A673 (cell line): ENCODE results near the gene PLPP1. TPM values are rescaled to one million over a fixed set of nuclear protein-coding genes. Genes with fewer than 3 reads are reported as not detected.

ENCODE experiments used
- Bru-seq: library from RNA; stranded (reverse); fragments of 400-500 nt; gene quantifications from one replicate; lab custom pipeline; 2021; lab: Mats Ljungman, UMichigan
- BruChase-seq, 2 experiments: library from RNA; stranded (reverse); fragments of 400-500 nt; gene quantifications; one replicate each; lab custom pipeline; 2021; lab: Mats Ljungman, UMichigan
- BruUV-seq: library from RNA; stranded (reverse); fragments of 400-500 nt; replicated peaks from 2 replicates; lab custom pipeline; 2021; lab: Mats Ljungman, UMichigan
- CTCF ChIA-PET: fragments of 300-600 bp; sonication (Branson Sonifier 250); formaldehyde crosslinking; loops from one replicate; lab custom pipeline; 2022; ENCODE audit warnings: antibody characterized with exemption; lab: Charles Lee
- POLR2A ChIA-PET: fragments of 300-600 bp; sonication (Branson Sonifier 250); formaldehyde crosslinking; loops from one replicate; lab custom pipeline; 2022; ENCODE audit warnings: antibody characterized with exemption; ENCODE audit not compliant: low non-redundant PET; lab: Charles Lee
- DNase-seq: peaks from one replicate; pipeline ENCODE4 v3.0.0-alpha.2; 2015; ENCODE audit warnings: low spot score
- H3K27ac ChIP-seq: fragments of 200-600 bp; sonication (generic); 2 replicates; pipeline ENCODE4 v1.5.1; 2016; ENCODE audit warnings: mixed run types, low read depth, mild to moderate bottlenecking, mixed read lengths, antibody characterized with exemption, low read length; ENCODE audit not compliant: poor library complexity, severe bottlenecking
- H3K27me3 ChIP-seq: fragments of 200-600 bp; sonication (generic); replicated peaks from 2 replicates; pipeline ENCODE4 v1.6.1; 2017; ENCODE audit warnings: mixed run types, low read depth, mild to moderate bottlenecking, mixed read lengths, antibody characterized with exemption, low read length; ENCODE audit not compliant: insufficient read depth, poor library complexity
- H3K36me3 ChIP-seq: fragments of 200-600 bp; sonication (generic); 2 replicates; pipeline ENCODE4 v1.6.1; 2016; ENCODE audit warnings: mixed run types, mild to moderate bottlenecking, mixed read lengths, antibody characterized with exemption, low read length; ENCODE audit not compliant: insufficient read depth, poor library complexity, severe bottlenecking
- H3K4me1 ChIP-seq: fragments of 200-600 bp; sonication (generic); 2 replicates; pipeline ENCODE4 v1.6.1; 2017; ENCODE audit warnings: mixed run types, mild to moderate bottlenecking, mixed read lengths, antibody characterized with exemption, low read length; ENCODE audit not compliant: insufficient read depth, poor library complexity, severe bottlenecking
- H3K4me3 ChIP-seq: fragments of 200-600 bp; sonication (generic); 2 replicates; pipeline ENCODE4 v1.5.1; 2016; ENCODE audit warnings: low read depth, mixed run types, mild to moderate bottlenecking, mixed read lengths, low read length; ENCODE audit not compliant: poor library complexity, severe bottlenecking
- H3K9me3 ChIP-seq: fragments of 200-600 bp; sonication (generic); 2 replicates; pipeline ENCODE4 v1.6.1; 2016; ENCODE audit warnings: mixed run types, low read depth, mild to moderate bottlenecking, mixed read lengths, antibody characterized with exemption, low read length; ENCODE audit not compliant: poor library complexity, severe bottlenecking
- EZH2 ChIP-seq: fragments of 200-600 bp; sonication (generic); IDR thresholded peaks from 2 replicates; pipeline ENCODE4 v1.6.1; 2017; ENCODE audit warnings: borderline replicate concordance, low read depth, mild to moderate bottlenecking, mixed read lengths, antibody characterized with exemption, low read length; ENCODE audit not compliant: poor library complexity, severe bottlenecking
- intact Hi-C: fragments of 100-400 bp; cut with micrococcal nuclease; formaldehyde crosslinking; loops from one replicate; pipeline ENCODE4 v1.10.0; 2022; ENCODE audit not compliant: unreplicated experiment
- long read RNA-seq: library from polyadenylated mRNA; stranded (forward); transcript quantifications from one replicate; pipeline ENCODE4 v2.0.0, GENCODE V29; 2022
- total RNA-seq: library from RNA; stranded (reverse); gene quantifications from 2 replicates; pipeline ENCODE4 v1.2.3, GENCODE V29; 2021
- TF ChIP-seq, protein P1 (sequence below): fragments of 300-800, 200-600 bp; sonication (generic); conservative IDR thresholded peaks from 2 replicates; pipeline ENCODE4 v1.5.1; 2017; ENCODE audit warnings: low read depth, mild to moderate bottlenecking, antibody characterized with exemption, low read length, moderate library complexity, mixed read lengths

Gene PLPP1
- total RNA-seq, result 6.7 and 10.5 TPM in 2 replicates
- percentile 62 among the genes with signal in this experiment for Bru-seq, nascent RNA
- BruChase-seq, experiment 1, labeled RNA remaining after a 2-hour chase, result percentile 57 among the genes with signal in this experiment
- BruChase-seq, experiment 2, labeled RNA remaining after a 6-hour chase, result percentile 58 among the genes with signal in this experiment
- long read RNA-seq, transcript PLPP1-202 (6 exons, 1,597 nt), result major isoform, 10 of 17 reads
- long read RNA-seq, partial matches to known transcripts, result 1 of 17 reads
- long read RNA-seq, other reads (novel, unspliced or antisense), result 5 of 17 reads

DNA sequence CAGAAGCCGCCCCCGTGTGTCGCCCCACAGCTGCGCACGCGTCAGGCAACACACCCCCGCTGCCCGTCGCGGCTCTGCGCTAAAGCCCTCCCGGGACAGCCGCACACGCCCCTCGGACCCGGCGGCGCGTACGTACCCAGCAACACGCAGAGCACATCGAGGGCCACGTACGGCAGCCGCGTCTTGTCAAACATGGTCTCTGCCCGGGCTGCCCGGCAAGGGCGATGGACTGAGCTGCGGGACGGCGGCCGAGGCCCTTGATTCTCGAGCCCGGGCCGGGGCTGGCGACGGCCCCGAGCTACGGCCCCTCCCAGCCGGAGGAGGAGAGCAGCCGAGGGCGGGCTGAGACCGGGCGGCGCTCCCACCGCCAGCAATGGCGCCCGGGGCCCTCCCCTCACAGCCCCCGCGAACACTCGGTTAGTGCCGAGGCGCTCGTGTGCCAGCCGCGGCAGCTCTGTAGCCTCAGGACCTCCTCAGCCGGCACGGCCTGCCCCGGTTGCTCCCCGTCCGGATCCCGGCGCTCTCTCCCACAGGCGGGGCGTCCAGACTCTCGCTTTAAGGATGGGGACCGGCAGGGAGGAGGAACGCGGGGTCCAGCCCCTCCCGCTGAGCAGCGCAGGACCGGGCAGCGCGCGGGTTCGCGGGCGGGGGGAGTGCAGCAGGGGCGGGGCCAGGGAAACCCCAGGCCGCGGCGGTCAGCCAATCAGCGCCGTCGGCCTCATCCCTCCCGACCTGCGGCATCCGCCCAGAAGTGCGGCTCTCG, at the start of gene PLPP1:
Gene PLPP1, minus strand, starts transcription at position 529 of the 763 bp plus-strand sequence. Its CDS starts 335 bp downstream, at position 194.
- intact Hi-C loops, result no loop called here
- Histone ChIP-seq H3K9me3 (no peaks in the 10 kb centered on the region), H3K36me3 (no peaks in the 10 kb centered on the region), H3K27me3 (no peaks in the 10 kb centered on the region), H3K4me1 (peaks cover 13% of the 10 kb centered on the region), H3K27ac (peak within 1 kb of the TSS; percentile 73), H3K4me3 (peak within 1 kb of the TSS; percentile 78)
- peak; percentile 84 for DNase-seq
- TF ChIP-seq, protein P1, sequence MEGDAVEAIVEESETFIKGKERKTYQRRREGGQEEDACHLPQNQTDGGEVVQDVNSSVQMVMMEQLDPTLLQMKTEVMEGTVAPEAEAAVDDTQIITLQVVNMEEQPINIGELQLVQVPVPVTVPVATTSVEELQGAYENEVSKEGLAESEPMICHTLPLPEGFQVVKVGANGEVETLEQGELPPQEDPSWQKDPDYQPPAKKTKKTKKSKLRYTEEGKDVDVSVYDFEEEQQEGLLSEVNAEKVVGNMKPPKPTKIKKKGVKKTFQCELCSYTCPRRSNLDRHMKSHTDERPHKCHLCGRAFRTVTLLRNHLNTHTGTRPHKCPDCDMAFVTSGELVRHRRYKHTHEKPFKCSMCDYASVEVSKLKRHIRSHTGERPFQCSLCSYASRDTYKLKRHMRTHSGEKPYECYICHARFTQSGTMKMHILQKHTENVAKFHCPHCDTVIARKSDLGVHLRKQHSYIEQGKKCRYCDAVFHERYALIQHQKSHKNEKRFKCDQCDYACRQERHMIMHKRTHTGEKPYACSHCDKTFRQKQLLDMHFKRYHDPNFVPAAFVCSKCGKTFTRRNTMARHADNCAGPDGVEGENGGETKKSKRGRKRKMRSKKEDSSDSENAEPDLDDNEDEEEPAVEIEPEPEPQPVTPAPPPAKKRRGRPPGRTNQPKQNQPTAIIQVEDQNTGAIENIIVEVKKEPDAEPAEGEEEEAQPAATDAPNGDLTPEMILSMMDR, result no peak
- TF ChIP-seq EZH2, result no peak
- CTCF ChIA-PET, result no interaction called here
- BruUV-seq, result no TSS peak
- POLR2A ChIA-PET, result no interaction called here

DNA sequence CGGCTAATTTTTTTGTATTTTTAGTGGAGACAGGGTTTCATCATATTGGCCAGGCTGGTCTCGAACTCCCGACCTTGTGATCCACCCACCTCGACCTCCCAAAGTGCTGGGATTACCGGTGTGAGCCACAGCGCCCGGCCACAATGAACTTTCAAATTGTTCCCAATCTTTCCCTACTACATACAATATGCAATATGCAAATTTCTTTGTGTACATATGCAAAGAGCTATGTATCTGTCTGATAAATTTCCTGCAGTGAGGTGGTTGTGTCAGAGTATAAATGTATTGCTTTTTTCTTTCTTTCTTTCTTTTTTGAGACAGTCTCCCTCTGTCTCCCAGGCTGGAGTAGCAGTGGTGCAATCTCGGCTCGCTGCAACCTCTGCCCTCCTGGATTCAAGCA, 48.8 kb upstream of the PLPP1 start:
- BruUV-seq, result no TSS peak
- intact Hi-C loops, result no loop called here

DNA sequence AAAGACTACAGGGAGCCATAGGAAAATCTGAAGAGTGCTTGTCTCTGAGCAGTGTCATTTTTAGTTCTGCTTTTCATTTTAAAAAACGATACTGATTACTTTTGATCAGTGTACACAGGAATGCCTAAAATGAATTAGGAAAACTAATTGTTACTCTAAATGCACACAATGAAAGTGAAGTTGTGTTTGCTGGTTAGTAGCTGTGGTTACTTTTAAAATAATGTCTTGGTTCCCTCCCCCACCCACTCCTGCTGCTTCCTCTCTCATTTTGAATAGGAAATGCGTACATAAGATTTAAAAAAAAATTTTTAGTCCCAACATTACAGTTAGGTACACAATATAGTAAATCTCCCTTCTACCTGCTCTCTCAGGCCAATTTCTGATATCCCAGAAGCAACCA, 47.5 kb upstream of the PLPP1 start:
- ChIA-PET POLR2A (no interaction called here), CTCF (no interaction called here)
- no peak overlapping the region for H3K27ac ChIP-seq
- no TSS peak for BruUV-seq
- no peaks in the 10 kb centered on the region for H3K9me3 ChIP-seq
- H3K36me3 ChIP-seq, result no peaks in the 10 kb centered on the region
- intact Hi-C loops, result no loop called here
- no peak for DNase-seq
- TF ChIP-seq EZH2, result no peak
- TF ChIP-seq, protein P1, result no peak
- no peak overlapping the region for H3K4me3 ChIP-seq
- H3K4me1 ChIP-seq, result no peaks in the 10 kb centered on the region
- no peaks in the 10 kb centered on the region for H3K27me3 ChIP-seq

More for the DNA sequence above, 48.8 kb upstream of the PLPP1 start:
- no peak overlapping the region for H3K4me3 ChIP-seq
- H3K27me3 ChIP-seq, result no peaks in the 10 kb centered on the region
- H3K4me1 ChIP-seq, result no peaks in the 10 kb centered on the region
- H3K27ac ChIP-seq, result no peak overlapping the region
- TF ChIP-seq, protein P1, result no peak
- TF ChIP-seq EZH2, result no peak
- POLR2A ChIA-PET, result no interaction called here
- no peaks in the 10 kb centered on the region for H3K36me3 ChIP-seq
- DNase-seq, result no peak
- H3K9me3 ChIP-seq, result no peaks in the 10 kb centered on the region
- CTCF ChIA-PET, result no interaction called here
